Hepatocyte (in vitro differentiated cells): ENCODE measurements around the gene GPI. TPM values are rescaled to one million over a fixed set of nuclear protein-coding genes. Genes with fewer than 3 reads are reported as not detected.
"Not testable (repeated sequence)": the region's sequence is repeated elsewhere in the genome, so short reads cannot be mapped to it uniquely, and the experiment has no call there.

Experiments
- DNase-seq: peaks from one replicate; pipeline ENCODE4 v3.0.0-alpha.2; 2016; ENCODE audit warnings: low spot score
- H2AFZ ChIP-seq: fragments of 200-600 bp; sonication (generic); 2 replicates; pipeline ENCODE4 v1.6.0; 2016; ENCODE audit warnings: antibody characterized with exemption, mild to moderate bottlenecking
- H3K27ac ChIP-seq: fragments of 200-600 bp; sonication (generic); 2 replicates; pipeline ENCODE4 v1.5.1; 2016; ENCODE audit warnings: mild to moderate bottlenecking
- H3K27me3 ChIP-seq: fragments of 200-600 bp; sonication (generic); 2 replicates; pipeline ENCODE4 v1.6.1; 2016
- H3K36me3 ChIP-seq: fragments of 200-600 bp; sonication (generic); replicated peaks from 2 replicates; pipeline ENCODE4 v1.5.1; 2016; ENCODE audit warnings: low read depth; ENCODE audit not compliant: insufficient read depth
- H3K4me1 ChIP-seq: fragments of 200-600 bp; sonication (generic); 2 replicates; pipeline ENCODE4 v1.5.1; 2016; ENCODE audit warnings: mild to moderate bottlenecking, moderate library complexity; ENCODE audit not compliant: insufficient read depth
- H3K4me2 ChIP-seq: fragments of 200-600 bp; sonication (generic); 2 replicates; pipeline ENCODE4 v1.6.0; 2016
- H3K4me3 ChIP-seq: fragments of 200-600 bp; sonication (generic); 2 replicates; pipeline ENCODE4 v1.5.1; 2016; ENCODE audit warnings: mild to moderate bottlenecking
- H3K79me2 ChIP-seq: fragments of 200-600 bp; sonication (generic); 2 replicates; pipeline ENCODE4 v1.6.0; 2017; ENCODE audit warnings: mild to moderate bottlenecking
- H3K9me2 ChIP-seq: fragments of 200-600 bp; sonication (generic); replicated peaks from 2 replicates; pipeline ENCODE4 v1.6.0; 2017; ENCODE audit warnings: mild to moderate bottlenecking; ENCODE audit not compliant: insufficient read depth
- H3K9me3 ChIP-seq: fragments of 200-600 bp; sonication (generic); 2 replicates; pipeline ENCODE4 v1.5.1; 2016; ENCODE audit warnings: low read depth, mild to moderate bottlenecking
- H4K20me1 ChIP-seq: fragments of 200-600 bp; sonication (generic); 2 replicates; pipeline ENCODE4 v1.6.0; 2016; ENCODE audit warnings: mild to moderate bottlenecking; ENCODE audit not compliant: insufficient read depth, poor library complexity, severe bottlenecking
- CTCF ChIP-seq: fragments of 200-600 bp; sonication (generic); IDR thresholded peaks from 2 replicates; pipeline ENCODE4 v1.5.1; 2016; ENCODE audit warnings: antibody characterized with exemption, mild to moderate bottlenecking; ENCODE audit not compliant: poor library complexity
- EZH2 ChIP-seq: fragments of 200-600 bp; sonication (generic); IDR thresholded peaks from 2 replicates; pipeline ENCODE4 v1.6.1; 2016; ENCODE audit warnings: antibody characterized with exemption, mild to moderate bottlenecking, borderline replicate concordance
- EZH2phosphoT487 ChIP-seq: fragments of 200-600 bp; sonication (generic); IDR thresholded peaks from one replicate; pipeline ENCODE4 v1.6.1; 2018; ENCODE audit warnings: antibody characterized with exemption, mild to moderate bottlenecking, low read depth, moderate library complexity; ENCODE audit not compliant: unreplicated experiment, severe bottlenecking
- WGBS: methylation state at CpG from one replicate; pipeline ENCODE4 v1.1.6; 2016; ENCODE audit warnings: low lambda C conversion rate; ENCODE audit errors: missing lambda C conversion rate; 5-methylcytosine and 5-hydroxymethylcytosine counted together
- polyA plus RNA-seq: library from polyadenylated mRNA; unstranded; fragments of >200 nt; fragmentation: Nextera tagmentation; extraction: Ambion mirVana; gene quantifications from 2 replicates; pipeline ENCODE4 v1.2.1, GENCODE V29; 2016
- total RNA-seq: library from RNA; depleted of rRNA; stranded (reverse); fragments of >200 nt; gene quantifications from 2 replicates; pipeline ENCODE4 v1.2.3, GENCODE V29; 2014

GPI gene
- total and polyA plus RNA-seq, 2 experiments from 2014 or later, result 117 to 120 TPM

DNA sequence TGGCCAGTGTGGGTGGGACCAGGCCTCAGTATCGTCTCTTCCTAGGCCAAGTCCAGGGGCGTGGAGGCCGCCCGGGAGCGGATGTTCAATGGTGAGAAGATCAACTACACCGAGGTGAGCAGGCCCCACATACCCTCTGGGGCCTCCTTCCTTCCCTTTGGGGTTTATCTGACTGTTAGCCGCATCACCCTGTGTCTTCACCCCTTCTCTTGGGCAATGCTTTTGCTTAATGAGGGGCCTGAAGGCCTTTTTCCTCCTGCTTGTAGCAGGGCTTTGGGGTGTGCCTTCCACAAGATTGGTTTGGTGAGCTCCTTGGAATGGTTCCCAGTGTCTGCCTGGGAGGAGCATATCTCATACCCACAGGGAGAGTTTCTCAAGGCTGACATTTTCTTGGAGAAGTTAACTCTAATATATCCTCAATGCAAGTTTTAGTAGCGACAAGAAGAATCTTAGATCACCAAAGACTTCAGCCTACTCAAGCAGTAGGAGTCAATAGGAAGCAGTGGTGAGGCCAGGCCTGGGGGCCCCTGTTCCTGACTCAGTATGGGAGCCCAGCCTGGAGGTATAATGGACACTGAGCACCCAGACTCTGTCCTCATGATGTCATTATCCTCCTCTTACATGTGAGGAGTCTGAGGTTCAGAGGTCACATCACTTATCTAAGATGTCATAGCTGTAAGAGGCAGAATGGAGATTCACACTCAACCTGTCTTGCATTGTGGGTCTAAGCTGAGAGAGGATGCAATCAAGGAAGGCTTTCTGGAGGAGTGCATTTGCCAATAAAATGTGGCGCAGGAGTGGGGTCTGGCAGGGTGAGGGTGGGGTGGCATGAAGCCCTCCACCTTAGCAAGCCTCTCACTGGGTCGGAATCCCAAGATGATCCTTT is 2.0 kb downstream of the GPI start:
- H3K9me3 ChIP-seq, result no peaks in the 10 kb centered on the region
- H2AFZ ChIP-seq, result no peak overlapping the region
- no peaks in the 10 kb centered on the region for H3K27me3 ChIP-seq
- H3K36me3 ChIP-seq, result no peaks in the 10 kb centered on the region
- H3K4me1 ChIP-seq, result peaks cover 11% of the 10 kb centered on the region
- H3K4me2 ChIP-seq, result peak overlapping the region; percentile 92
- no peaks in the 10 kb centered on the region for H4K20me1 ChIP-seq
- DNase-seq, result peak; percentile 43
- 96% methylated on average over 10 of the region's 10 CpGs for WGBS
- TF ChIP-seq CTCF (no peak), EZH2phosphoT487 (no peak), EZH2 (no peak)
- peaks cover 32% of the 10 kb centered on the region for H3K79me2 ChIP-seq
- no peak overlapping the region for H3K4me3 ChIP-seq
- no peaks in the 10 kb centered on the region for H3K9me2 ChIP-seq
- H3K27ac ChIP-seq, result no peak overlapping the region

GRCh38 chr19:34367624-34367957 is 2.6 kb downstream of the GPI start:
- H3K9me2 ChIP-seq, result no peaks in the 10 kb centered on the region
- peaks cover 32% of the 10 kb centered on the region for H3K79me2 ChIP-seq
- no peaks in the 10 kb centered on the region for H4K20me1 ChIP-seq
- TF ChIP-seq CTCF, result no peak
- TF ChIP-seq EZH2phosphoT487, result no peak
- TF ChIP-seq EZH2, result no peak
- peak overlapping the region; percentile 92 for H3K4me2 ChIP-seq
- WGBS, result 95% methylated on average over 8 of the region's 8 CpGs
- H3K9me3 ChIP-seq, result no peaks in the 10 kb centered on the region
- peaks cover 11% of the 10 kb centered on the region for H3K4me1 ChIP-seq
- H3K36me3 ChIP-seq, result no peaks in the 10 kb centered on the region
- no peaks in the 10 kb centered on the region for H3K27me3 ChIP-seq
- no peak for DNase-seq
- no peak overlapping the region for H2AFZ ChIP-seq
- H3K4me3 ChIP-seq, result no peak overlapping the region
- no peak overlapping the region for H3K27ac ChIP-seq

DNA sequence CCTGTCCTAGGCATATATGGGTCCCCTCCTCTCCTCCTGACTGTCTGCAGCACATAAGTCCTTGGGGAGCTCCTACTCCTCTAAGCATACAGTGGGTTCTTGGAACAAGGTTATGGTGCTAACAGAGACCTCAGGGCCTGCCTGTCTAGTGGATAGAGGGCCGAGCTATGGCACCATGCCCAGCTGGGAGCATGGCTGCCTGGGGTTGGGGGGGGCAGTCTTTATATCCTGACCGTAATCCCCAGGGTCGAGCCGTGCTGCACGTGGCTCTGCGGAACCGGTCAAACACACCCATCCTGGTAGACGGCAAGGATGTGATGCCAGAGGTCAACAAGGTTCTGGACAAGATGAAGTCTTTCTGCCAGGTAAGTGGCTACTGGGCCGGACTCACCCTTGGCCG is 3.3 kb downstream of the GPI start:
- H2AFZ ChIP-seq, result no peak overlapping the region
- H3K4me3 ChIP-seq, result no peak overlapping the region
- WGBS, result 95% methylated on average over 10 of the region's 10 CpGs
- no peaks in the 10 kb centered on the region for H3K9me3 ChIP-seq
- H3K9me2 ChIP-seq, result no peaks in the 10 kb centered on the region
- peaks cover 32% of the 10 kb centered on the region for H3K79me2 ChIP-seq
- DNase-seq, result no peak
- H3K27me3 ChIP-seq, result no peaks in the 10 kb centered on the region
- H3K36me3 ChIP-seq, result no peaks in the 10 kb centered on the region
- H3K4me1 ChIP-seq, result peaks cover 11% of the 10 kb centered on the region
- no peak overlapping the region for H3K4me2 ChIP-seq
- no peaks in the 10 kb centered on the region for H4K20me1 ChIP-seq
- no peak overlapping the region for H3K27ac ChIP-seq
- TF ChIP-seq EZH2, result no peak

- H3K36me3 ChIP-seq, result not testable (repeated sequence)
- H3K79me2 ChIP-seq, result peaks cover 32% of the 10 kb centered on the region
- 92% methylated on average over 10 of the region's 10 CpGs for WGBS
Measured at GRCh38 chr19:34369166-34369565, 4.2 kb downstream of the GPI start.

More at GRCh38 chr19:34369166-34369565, 4.2 kb downstream of the GPI start:
- H3K9me2 ChIP-seq, DNase-seq, H3K9me3 ChIP-seq, H3K4me3 ChIP-seq, H4K20me1 ChIP-seq, H3K27me3 ChIP-seq, H3K27ac ChIP-seq, H3K4me2 ChIP-seq, H2AFZ ChIP-seq: not testable (repeated sequence)
- peaks cover 11% of the 10 kb centered on the region for H3K4me1 ChIP-seq
